Transverse colon (tissue), 4 donors: ENCODE measurements around the gene EEF1AKMT4.

Experiments used
- POLR2A ChIP-seq: fragments of 450-650 bp; IDR thresholded peaks from one replicate; pipeline ENCODE4 v1.6.1; 2016; ENCODE audit warnings: antibody characterized with exemption, mild to moderate bottlenecking, moderate library complexity
- POLR2AphosphoS5 ChIP-seq, 3 donors: sonication (generic); formaldehyde crosslinking; IDR thresholded peaks; one replicate each; pipeline ENCODE4 v1.6.1; 2016; ENCODE audit warnings: antibody characterized with exemption in 3 of 3
- TF ChIP-seq, protein P1 (sequence below), 5 experiments: fragments of 200-600 bp in 3 of 5; fragments of 450-650 bp in 2 of 5; sonication (generic) in 3 of 5; IDR thresholded peaks; 1 replicate in 2 of 5; 2 replicates in 3 of 5; pipeline ENCODE4 v1.5.1; 2016 to 2017; ENCODE audit warnings: antibody characterized with exemption in 5 of 5, inconsistent platforms in 3 of 5, mild to moderate bottlenecking in 2 of 5, moderate library complexity in 1 of 5

DNA sequence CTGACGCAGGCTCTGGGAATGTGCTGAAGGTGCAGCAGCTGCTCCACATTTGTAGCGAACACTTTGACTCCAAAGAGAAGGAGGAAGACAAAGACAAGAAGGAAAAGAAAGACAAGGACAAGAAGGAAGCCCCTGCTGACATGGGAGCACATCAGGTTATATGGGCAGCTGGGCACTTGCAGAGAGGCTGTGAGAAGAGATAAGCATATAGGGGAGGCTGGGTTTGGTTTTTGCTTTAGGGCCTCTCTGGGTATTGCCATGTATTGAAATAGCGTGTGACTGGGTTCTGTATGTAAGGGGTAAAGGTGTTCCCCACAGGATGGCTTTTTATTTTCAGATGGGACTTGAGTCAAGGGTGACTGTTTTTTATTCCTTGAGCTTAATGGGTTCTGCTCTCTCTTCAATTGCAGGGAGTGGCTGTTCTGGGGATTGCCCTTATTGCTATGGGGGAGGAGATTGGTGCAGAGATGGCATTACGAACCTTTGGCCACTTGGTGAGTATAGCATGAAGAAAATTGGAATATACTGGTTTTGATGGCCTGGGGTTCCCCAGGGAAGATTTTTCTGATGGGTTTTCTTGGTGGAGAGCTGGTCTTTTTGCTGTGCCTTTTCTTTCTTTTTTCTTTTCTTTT lies 57.0 kb downstream of the EEF1AKMT4 start:
- TF ChIP-seq, protein P1, sequence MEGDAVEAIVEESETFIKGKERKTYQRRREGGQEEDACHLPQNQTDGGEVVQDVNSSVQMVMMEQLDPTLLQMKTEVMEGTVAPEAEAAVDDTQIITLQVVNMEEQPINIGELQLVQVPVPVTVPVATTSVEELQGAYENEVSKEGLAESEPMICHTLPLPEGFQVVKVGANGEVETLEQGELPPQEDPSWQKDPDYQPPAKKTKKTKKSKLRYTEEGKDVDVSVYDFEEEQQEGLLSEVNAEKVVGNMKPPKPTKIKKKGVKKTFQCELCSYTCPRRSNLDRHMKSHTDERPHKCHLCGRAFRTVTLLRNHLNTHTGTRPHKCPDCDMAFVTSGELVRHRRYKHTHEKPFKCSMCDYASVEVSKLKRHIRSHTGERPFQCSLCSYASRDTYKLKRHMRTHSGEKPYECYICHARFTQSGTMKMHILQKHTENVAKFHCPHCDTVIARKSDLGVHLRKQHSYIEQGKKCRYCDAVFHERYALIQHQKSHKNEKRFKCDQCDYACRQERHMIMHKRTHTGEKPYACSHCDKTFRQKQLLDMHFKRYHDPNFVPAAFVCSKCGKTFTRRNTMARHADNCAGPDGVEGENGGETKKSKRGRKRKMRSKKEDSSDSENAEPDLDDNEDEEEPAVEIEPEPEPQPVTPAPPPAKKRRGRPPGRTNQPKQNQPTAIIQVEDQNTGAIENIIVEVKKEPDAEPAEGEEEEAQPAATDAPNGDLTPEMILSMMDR (IDR thresholded peaks at IDR 0.05): no peak
- peak in 1 of 3 donors; percentile 9 for TF ChIP-seq POLR2AphosphoS5 (IDR thresholded peaks at IDR 0.05)
- no peak for TF ChIP-seq POLR2A
